H1 (cell line): ENCODE measurements around the gene PXN. TPM values are rescaled to one million over a fixed set of nuclear protein-coding genes. Genes with fewer than 3 reads are reported as not detected.

Experiments used
- CREB1 ChIP-seq: IDR thresholded peaks from 2 replicates; pipeline ENCODE4 v1.6.1; 2012; ENCODE audit warnings: inconsistent platforms
- MAFK ChIP-seq: IDR thresholded peaks from 2 replicates; pipeline ENCODE4 v1.6.1; 2012; ENCODE audit warnings: low read depth, mild to moderate bottlenecking, improper control_type of control experiment, low read length
- polyA plus RNA-seq, 7 experiments: library from polyadenylated mRNA; depleted of rRNA in 3 of 7; stranded (reverse) in 5 of 7; unstranded in 2 of 7; fragments of >200 nt in 5 of 7; fragments of 200-250 nt in 2 of 7; gene quantifications; 1 replicate in 5 of 7; 2 replicates in 1 of 7; 4 replicates in 1 of 7; pipeline versions ENCODE4 v1.2.1 to v1.2.3, GENCODE V29; 2011 to 2013; ENCODE audit warnings: missing spikeins in 2 of 7, mixed read lengths in 2 of 7
- total RNA-seq: library from RNA; stranded (reverse); fragmentation: NEBNext Ultra II Directional; extraction: Animal tissue kit (Norgen Biotek cat#: 25700); gene quantifications from 2 replicates; pipeline ENCODE4 v1.2.1, GENCODE V29; 2021

The PXN gene
- total and polyA plus RNA-seq, 2 of the 8 experiments (the other 6 are each of a cell fraction or from before 2014, with no cell fraction given), result 51.0 to 105 TPM

DNA sequence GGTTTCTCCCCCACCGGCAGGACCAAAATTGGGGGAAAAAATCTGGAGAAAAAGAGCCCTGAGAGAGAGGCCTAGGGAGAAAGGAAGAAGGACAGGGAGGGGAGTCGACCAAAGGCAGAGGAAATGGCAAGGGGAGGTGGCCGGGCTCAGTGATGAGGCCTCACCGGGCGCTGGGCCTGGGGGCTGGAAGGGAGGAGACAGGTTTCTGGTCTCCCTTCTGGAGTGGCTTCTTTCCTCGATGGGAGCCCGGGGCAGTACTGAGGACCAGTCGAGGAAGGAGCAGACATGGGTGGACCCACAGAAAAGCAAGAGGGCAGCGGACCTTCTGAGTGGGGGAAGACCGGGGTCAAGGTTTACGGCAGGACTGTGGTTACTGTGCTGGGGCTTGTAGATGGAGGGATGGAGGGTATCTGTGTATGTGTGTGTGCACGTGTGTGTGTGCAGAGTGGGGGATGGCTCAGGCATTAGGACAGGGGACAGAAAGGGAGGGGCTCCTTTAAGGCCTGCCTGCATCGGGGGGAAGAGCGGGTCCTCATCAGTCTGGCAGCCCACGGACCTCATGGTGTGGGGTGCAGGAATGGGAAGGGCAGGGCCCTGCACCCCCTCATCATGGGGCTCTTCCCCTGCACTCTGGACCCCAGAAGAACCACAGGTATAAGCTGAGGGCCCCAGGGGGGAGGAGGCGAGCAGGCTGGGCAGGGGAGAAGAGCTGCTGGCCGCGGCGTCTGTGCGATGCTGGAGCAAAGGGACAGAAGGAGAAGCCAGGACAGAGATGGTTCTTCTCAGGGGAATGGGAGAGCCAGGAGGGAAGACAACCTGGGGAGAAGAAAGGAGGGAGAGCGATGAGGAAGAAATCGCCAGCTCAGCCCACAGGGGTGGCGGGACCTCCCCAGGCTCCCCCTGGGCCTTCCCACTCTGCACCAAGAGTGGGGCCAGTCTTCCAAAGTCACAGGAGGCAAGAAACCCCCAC is 49.5 kb downstream of the PXN start (continued):
- TF ChIP-seq CREB1 (no peak), MAFK (no peak)
